ENCODE measurements around the gene ENTHD1.

DNA sequence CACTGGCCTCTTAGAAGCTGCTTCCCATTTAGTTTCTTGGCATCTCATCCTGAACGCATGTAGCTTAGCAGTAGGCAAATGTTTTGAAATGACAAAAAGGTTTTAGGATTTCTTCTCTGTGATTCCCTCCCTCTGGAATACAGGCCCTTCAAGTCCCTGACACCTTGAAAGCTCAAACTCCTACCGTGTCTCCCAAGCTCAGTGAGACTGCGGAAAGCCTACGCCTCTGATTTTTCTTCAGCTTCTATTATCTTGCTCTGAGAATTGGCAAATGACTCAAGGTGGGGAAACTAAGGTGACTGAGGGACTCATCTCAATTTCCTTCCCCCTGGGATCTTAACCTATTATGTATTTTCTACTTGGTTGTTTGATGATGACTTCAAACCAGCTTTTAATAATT is 130.3 kb downstream of the ENTHD1 start:
- TF ChIP-seq, protein P1, sequence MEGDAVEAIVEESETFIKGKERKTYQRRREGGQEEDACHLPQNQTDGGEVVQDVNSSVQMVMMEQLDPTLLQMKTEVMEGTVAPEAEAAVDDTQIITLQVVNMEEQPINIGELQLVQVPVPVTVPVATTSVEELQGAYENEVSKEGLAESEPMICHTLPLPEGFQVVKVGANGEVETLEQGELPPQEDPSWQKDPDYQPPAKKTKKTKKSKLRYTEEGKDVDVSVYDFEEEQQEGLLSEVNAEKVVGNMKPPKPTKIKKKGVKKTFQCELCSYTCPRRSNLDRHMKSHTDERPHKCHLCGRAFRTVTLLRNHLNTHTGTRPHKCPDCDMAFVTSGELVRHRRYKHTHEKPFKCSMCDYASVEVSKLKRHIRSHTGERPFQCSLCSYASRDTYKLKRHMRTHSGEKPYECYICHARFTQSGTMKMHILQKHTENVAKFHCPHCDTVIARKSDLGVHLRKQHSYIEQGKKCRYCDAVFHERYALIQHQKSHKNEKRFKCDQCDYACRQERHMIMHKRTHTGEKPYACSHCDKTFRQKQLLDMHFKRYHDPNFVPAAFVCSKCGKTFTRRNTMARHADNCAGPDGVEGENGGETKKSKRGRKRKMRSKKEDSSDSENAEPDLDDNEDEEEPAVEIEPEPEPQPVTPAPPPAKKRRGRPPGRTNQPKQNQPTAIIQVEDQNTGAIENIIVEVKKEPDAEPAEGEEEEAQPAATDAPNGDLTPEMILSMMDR (conservative IDR thresholded peaks at IDR 0.05) = no peak
- no peak for TF ChIP-seq ZFX (IDR thresholded peaks at IDR 0.05)

Data from C4-2B (cell line).